ENCODE data around the gene EFCAB7.

The EFCAB7 gene

GRCh38 chr1:63512584-63512983 lies 10.7 kb upstream of the EFCAB7 start:
- H3K27ac ChIP-seq (ENCODE audit: low read length): no peak overlapping the region
- no peaks in the 10 kb centered on the region for H3K4me1 ChIP-seq (ENCODE audit: control insufficient read depth, insufficient read depth, low read length)
- H3K36me3 ChIP-seq (ENCODE audit: control insufficient read depth in 2 of 2, insufficient read depth in 2 of 2, low read length in 2 of 2): peaks cover 0 to 2% of the 10 kb centered on the region in 2 donors
- no peaks in the 10 kb centered on the region for H3K9me3 ChIP-seq (ENCODE audit: control insufficient read depth in 2 of 2, low read length in 2 of 2)
- no peaks in the 10 kb centered on the region for H3K27me3 ChIP-seq (ENCODE audit: control insufficient read depth in 1 of 2, insufficient read depth in 2 of 2, low read length in 2 of 2)
- no peak overlapping the region for H3K4me3 ChIP-seq (ENCODE audit: low read length in 2 of 2)
- H3K9ac ChIP-seq (ENCODE audit: low read length in 2 of 2): no peak overlapping the region

DNA sequence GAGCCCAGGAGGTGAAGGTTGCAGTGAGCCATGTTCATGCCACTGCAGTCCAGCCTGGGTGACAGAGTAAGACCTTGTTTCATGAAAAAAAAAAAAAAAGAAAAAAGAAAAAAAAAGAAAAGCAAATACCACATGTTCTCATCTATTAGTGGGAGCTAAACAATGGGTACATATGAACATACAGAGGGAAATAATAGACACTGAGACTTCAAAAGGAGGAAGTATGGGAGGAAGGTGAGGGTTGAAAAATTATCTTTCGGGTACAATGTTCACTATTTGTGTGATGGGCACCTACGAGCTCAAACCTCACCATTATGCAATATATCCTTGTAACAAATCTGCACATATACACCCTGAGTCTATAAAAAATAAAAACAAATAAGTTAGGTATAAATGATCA lies 6.7 kb upstream of the EFCAB7 start:
- H3K4me1 ChIP-seq (ENCODE audit: control insufficient read depth, insufficient read depth, low read length): no peaks in the 10 kb centered on the region
- H3K27me3 ChIP-seq (ENCODE audit: control insufficient read depth in 1 of 2, insufficient read depth in 2 of 2, low read length in 2 of 2): no peaks in the 10 kb centered on the region
- H3K36me3 ChIP-seq (ENCODE audit: control insufficient read depth in 2 of 2, insufficient read depth in 2 of 2, low read length in 2 of 2): no peaks in the 10 kb centered on the region
- no peak overlapping the region for H3K4me3 ChIP-seq (ENCODE audit: low read length in 2 of 2)
- no peak overlapping the region for H3K9ac ChIP-seq (ENCODE audit: low read length in 2 of 2)
- no peak overlapping the region for H3K27ac ChIP-seq (ENCODE audit: low read length)
- no peaks in the 10 kb centered on the region for H3K9me3 ChIP-seq (ENCODE audit: control insufficient read depth in 2 of 2, low read length in 2 of 2)

GRCh38 chr1:63523738-63524137 lies 413 bp downstream of the EFCAB7 start:
- H3K4me3 ChIP-seq (ENCODE audit: low read length in 2 of 2): peak overlapping the region; percentile 89 to 90
- H3K9me3 ChIP-seq (ENCODE audit: control insufficient read depth in 2 of 2, low read length in 2 of 2): no peaks in the 10 kb centered on the region
- H3K27me3 ChIP-seq (ENCODE audit: control insufficient read depth in 1 of 2, insufficient read depth in 2 of 2, low read length in 2 of 2): no peaks in the 10 kb centered on the region
- peaks cover 2% of the 10 kb centered on the region for H3K4me1 ChIP-seq (ENCODE audit: control insufficient read depth, insufficient read depth, low read length)
- H3K9ac ChIP-seq (ENCODE audit: low read length in 2 of 2): peak overlapping the region; percentile 84 to 89
- no peaks in the 10 kb centered on the region for H3K36me3 ChIP-seq (ENCODE audit: control insufficient read depth in 2 of 2, insufficient read depth in 2 of 2, low read length in 2 of 2)
- H3K27ac ChIP-seq (ENCODE audit: low read length): peak overlapping the region; percentile 83

- Histone ChIP-seq H3K9me3 (ENCODE audit: control insufficient read depth in 2 of 2, low read length in 2 of 2) (no peaks in the 10 kb centered on the region), H3K36me3 (ENCODE audit: control insufficient read depth in 2 of 2, insufficient read depth in 2 of 2, low read length in 2 of 2) (no peaks in the 10 kb centered on the region), H3K9ac (ENCODE audit: low read length in 2 of 2) (peak overlapping the region; percentile 84 to 89), H3K4me1 (ENCODE audit: control insufficient read depth, insufficient read depth, low read length) (peaks cover 2% of the 10 kb centered on the region), H3K4me3 (ENCODE audit: low read length in 2 of 2) (peak overlapping the region; percentile 89 to 90), H3K27me3 (ENCODE audit: control insufficient read depth in 1 of 2, insufficient read depth in 2 of 2, low read length in 2 of 2) (no peaks in the 10 kb centered on the region), H3K27ac (ENCODE audit: low read length) (no peak overlapping the region)
These were observed 876 bp downstream of the EFCAB7 start for GRCh38 chr1:63524201-63524600.

DNA sequence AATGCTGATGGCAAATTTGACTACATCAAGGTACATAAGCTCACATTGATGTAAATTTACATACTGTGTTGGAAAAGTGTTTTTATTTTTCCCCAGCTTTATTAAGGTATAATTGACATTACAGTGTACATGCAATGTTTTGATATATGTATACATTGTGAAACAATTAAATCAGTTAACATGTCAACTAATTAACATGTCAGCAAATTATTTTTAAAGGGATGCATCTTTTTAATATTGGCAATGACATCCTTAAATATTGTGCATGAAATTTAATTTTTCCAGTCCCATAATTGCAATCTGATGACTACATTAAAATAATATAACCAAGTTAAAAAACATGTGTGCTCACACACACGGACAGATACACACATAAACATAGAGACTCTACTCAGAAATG lies 9.4 kb downstream of the EFCAB7 start:
- Histone ChIP-seq H3K36me3 (ENCODE audit: control insufficient read depth in 2 of 2, insufficient read depth in 2 of 2, low read length in 2 of 2) (peaks cover 3 to 7% of the 10 kb centered on the region in 2 donors), H3K27ac (ENCODE audit: low read length) (no peak overlapping the region), H3K9me3 (ENCODE audit: control insufficient read depth in 2 of 2, low read length in 2 of 2) (no peaks in the 10 kb centered on the region), H3K4me1 (ENCODE audit: control insufficient read depth, insufficient read depth, low read length) (no peaks in the 10 kb centered on the region), H3K9ac (ENCODE audit: low read length in 2 of 2) (no peak overlapping the region), H3K4me3 (ENCODE audit: low read length in 2 of 2) (no peak overlapping the region), H3K27me3 (ENCODE audit: control insufficient read depth in 1 of 2, insufficient read depth in 2 of 2, low read length in 2 of 2) (no peaks in the 10 kb centered on the region)

DNA sequence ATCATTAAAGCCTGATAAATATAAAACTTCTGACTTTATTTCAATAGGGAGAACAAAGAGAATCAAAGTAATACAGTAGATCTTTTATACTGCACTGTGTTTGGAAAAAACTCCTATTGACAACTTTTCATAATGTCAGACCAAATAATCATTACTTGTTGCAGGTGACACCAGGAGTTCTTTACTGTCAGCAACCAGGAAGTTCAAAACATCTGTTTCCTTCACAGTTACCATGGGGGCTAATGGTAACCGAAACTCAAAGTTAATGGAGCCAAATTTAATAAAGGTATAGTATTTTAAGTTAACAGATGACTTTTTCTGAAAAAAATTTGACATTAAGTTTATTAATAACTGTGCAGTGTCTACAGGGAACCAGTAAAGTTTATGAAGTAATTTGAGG lies 10.6 kb downstream of the EFCAB7 start:
- Histone ChIP-seq H3K27ac (ENCODE audit: low read length) (no peak overlapping the region), H3K27me3 (ENCODE audit: control insufficient read depth in 1 of 2, insufficient read depth in 2 of 2, low read length in 2 of 2) (no peaks in the 10 kb centered on the region), H3K4me1 (ENCODE audit: control insufficient read depth, insufficient read depth, low read length) (no peaks in the 10 kb centered on the region), H3K9me3 (ENCODE audit: control insufficient read depth in 2 of 2, low read length in 2 of 2) (no peaks in the 10 kb centered on the region), H3K36me3 (ENCODE audit: control insufficient read depth in 2 of 2, insufficient read depth in 2 of 2, low read length in 2 of 2) (peaks cover 3 to 7% of the 10 kb centered on the region in 2 donors), H3K4me3 (ENCODE audit: low read length in 2 of 2) (no peak overlapping the region), H3K9ac (ENCODE audit: low read length in 2 of 2) (no peak overlapping the region)

DNA sequence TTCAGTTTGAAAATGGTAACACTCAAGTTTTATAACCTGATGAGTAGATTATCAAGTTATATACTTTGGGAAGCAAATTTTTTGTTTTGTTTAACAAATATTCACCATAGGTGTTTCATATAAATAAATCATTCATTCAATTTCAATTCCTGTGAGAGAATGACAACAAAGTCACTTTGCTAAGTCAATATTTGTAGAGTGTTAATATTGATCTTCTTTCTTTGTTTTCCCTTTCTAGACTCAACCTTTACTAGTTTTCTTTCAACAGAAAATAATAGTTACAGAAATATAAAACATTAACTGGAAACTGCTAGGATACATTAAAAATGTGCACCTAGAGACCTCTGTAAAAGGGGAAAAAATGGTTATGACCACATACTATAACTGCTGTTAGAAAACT lies 11.1 kb downstream of the EFCAB7 start:
- Histone ChIP-seq H3K9me3 (ENCODE audit: control insufficient read depth in 2 of 2, low read length in 2 of 2) (no peaks in the 10 kb centered on the region), H3K9ac (ENCODE audit: low read length in 2 of 2) (no peak overlapping the region), H3K27me3 (ENCODE audit: control insufficient read depth in 1 of 2, insufficient read depth in 2 of 2, low read length in 2 of 2) (no peaks in the 10 kb centered on the region), H3K36me3 (ENCODE audit: control insufficient read depth in 2 of 2, insufficient read depth in 2 of 2, low read length in 2 of 2) (peaks cover 3 to 7% of the 10 kb centered on the region in 2 donors), H3K4me3 (ENCODE audit: low read length in 2 of 2) (no peak overlapping the region), H3K27ac (ENCODE audit: low read length) (no peak overlapping the region), H3K4me1 (ENCODE audit: control insufficient read depth, insufficient read depth, low read length) (no peaks in the 10 kb centered on the region)

- no peaks in the 10 kb centered on the region for H3K4me1 ChIP-seq (ENCODE audit: control insufficient read depth, insufficient read depth, low read length)
- no peak overlapping the region for H3K4me3 ChIP-seq (ENCODE audit: low read length in 2 of 2)
- H3K36me3 ChIP-seq (ENCODE audit: control insufficient read depth in 2 of 2, insufficient read depth in 2 of 2, low read length in 2 of 2): peaks cover 3 to 10% of the 10 kb centered on the region in 2 donors
- H3K27ac ChIP-seq (ENCODE audit: low read length): no peak overlapping the region
- H3K9ac ChIP-seq (ENCODE audit: low read length in 2 of 2): no peak overlapping the region
- no peaks in the 10 kb centered on the region for H3K9me3 ChIP-seq (ENCODE audit: control insufficient read depth in 2 of 2, low read length in 2 of 2)
- no peaks in the 10 kb centered on the region for H3K27me3 ChIP-seq (ENCODE audit: control insufficient read depth in 1 of 2, insufficient read depth in 2 of 2, low read length in 2 of 2)
These were observed 13.7 kb downstream of the EFCAB7 start for GRCh38 chr1:63537006-63537405.

DNA sequence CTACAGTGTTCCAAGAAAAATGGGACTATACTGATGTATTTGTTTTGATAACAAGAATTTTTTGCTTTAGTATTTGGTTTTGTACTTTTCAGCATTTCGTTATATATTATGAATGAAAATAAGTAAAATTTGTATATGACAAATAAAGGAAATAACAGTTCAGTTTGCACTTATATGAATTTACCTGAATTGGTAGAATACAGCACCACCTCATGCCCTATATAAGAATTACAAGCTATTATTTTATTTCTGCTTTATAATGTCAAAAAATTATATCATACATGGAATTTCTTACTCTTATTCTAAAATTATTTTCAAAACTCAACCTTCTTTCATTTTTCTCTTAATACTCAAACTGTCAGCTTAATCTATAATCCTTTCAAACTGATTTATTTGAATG lies 14.6 kb downstream of the EFCAB7 start:
- Histone ChIP-seq H3K4me3 (ENCODE audit: low read length in 2 of 2) (no peak overlapping the region), H3K36me3 (ENCODE audit: control insufficient read depth in 2 of 2, insufficient read depth in 2 of 2, low read length in 2 of 2) (peaks cover 3 to 10% of the 10 kb centered on the region in 2 donors)

DNA sequence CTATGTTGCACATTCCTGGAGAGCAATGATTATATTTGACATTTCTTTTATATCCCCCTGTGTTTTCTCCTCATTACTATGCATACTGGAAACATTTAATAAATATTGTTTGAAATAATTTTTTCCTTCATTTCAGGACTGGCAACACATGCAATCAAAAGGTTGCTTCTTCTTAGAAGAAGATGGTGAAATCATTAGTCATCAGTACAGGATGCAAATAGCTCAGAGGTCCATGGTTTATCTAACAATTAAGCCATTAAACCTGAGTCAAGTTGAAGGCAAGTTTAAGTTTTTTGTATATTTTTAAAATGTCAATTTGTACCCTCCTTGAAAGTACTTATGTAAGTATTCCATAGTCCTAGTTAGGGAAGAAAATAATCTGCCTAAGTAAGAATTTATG lies 22.5 kb downstream of the EFCAB7 start:
- Histone ChIP-seq H3K9me3 (ENCODE audit: control insufficient read depth in 2 of 2, low read length in 2 of 2) (no peaks in the 10 kb centered on the region), H3K4me3 (ENCODE audit: low read length in 2 of 2) (no peak overlapping the region), H3K4me1 (ENCODE audit: control insufficient read depth, insufficient read depth, low read length) (no peaks in the 10 kb centered on the region), H3K27ac (ENCODE audit: low read length) (no peak overlapping the region), H3K9ac (ENCODE audit: low read length in 2 of 2) (no peak overlapping the region), H3K36me3 (ENCODE audit: control insufficient read depth in 2 of 2, insufficient read depth in 2 of 2, low read length in 2 of 2) (peaks cover 0 to 5% of the 10 kb centered on the region in 2 donors), H3K27me3 (ENCODE audit: control insufficient read depth in 1 of 2, insufficient read depth in 2 of 2, low read length in 2 of 2) (no peaks in the 10 kb centered on the region)

More for the DNA sequence above, 14.6 kb downstream of the EFCAB7 start:
- Histone ChIP-seq H3K27me3 (ENCODE audit: control insufficient read depth in 1 of 2, insufficient read depth in 2 of 2, low read length in 2 of 2) (no peaks in the 10 kb centered on the region), H3K9ac (ENCODE audit: low read length in 2 of 2) (no peak overlapping the region), H3K4me1 (ENCODE audit: control insufficient read depth, insufficient read depth, low read length) (no peaks in the 10 kb centered on the region), H3K9me3 (ENCODE audit: control insufficient read depth in 2 of 2, low read length in 2 of 2) (no peaks in the 10 kb centered on the region), H3K27ac (ENCODE audit: low read length) (no peak overlapping the region)

- Histone ChIP-seq H3K27me3 (ENCODE audit: control insufficient read depth in 1 of 2, insufficient read depth in 2 of 2, low read length in 2 of 2) (no peaks in the 10 kb centered on the region), H3K36me3 (ENCODE audit: control insufficient read depth in 2 of 2, insufficient read depth in 2 of 2, low read length in 2 of 2) (peaks cover 0 to 5% of the 10 kb centered on the region in 2 donors), H3K4me1 (ENCODE audit: control insufficient read depth, insufficient read depth, low read length) (no peaks in the 10 kb centered on the region), H3K4me3 (ENCODE audit: low read length in 2 of 2) (no peak overlapping the region), H3K9me3 (ENCODE audit: control insufficient read depth in 2 of 2, low read length in 2 of 2) (no peaks in the 10 kb centered on the region), H3K9ac (ENCODE audit: low read length in 2 of 2) (no peak overlapping the region), H3K27ac (ENCODE audit: low read length) (no peak overlapping the region)
These were observed 24.4 kb downstream of the EFCAB7 start for GRCh38 chr1:63547621-63548294.
